ENCODE data around the gene PGS1. TPM values are rescaled to one million over a fixed set of nuclear protein-coding genes. Genes with fewer than 3 reads are reported as not detected.

The PGS1 gene
- total and polyA plus RNA-seq, 2 donors = 33.7 to 44.0 TPM

DNA sequence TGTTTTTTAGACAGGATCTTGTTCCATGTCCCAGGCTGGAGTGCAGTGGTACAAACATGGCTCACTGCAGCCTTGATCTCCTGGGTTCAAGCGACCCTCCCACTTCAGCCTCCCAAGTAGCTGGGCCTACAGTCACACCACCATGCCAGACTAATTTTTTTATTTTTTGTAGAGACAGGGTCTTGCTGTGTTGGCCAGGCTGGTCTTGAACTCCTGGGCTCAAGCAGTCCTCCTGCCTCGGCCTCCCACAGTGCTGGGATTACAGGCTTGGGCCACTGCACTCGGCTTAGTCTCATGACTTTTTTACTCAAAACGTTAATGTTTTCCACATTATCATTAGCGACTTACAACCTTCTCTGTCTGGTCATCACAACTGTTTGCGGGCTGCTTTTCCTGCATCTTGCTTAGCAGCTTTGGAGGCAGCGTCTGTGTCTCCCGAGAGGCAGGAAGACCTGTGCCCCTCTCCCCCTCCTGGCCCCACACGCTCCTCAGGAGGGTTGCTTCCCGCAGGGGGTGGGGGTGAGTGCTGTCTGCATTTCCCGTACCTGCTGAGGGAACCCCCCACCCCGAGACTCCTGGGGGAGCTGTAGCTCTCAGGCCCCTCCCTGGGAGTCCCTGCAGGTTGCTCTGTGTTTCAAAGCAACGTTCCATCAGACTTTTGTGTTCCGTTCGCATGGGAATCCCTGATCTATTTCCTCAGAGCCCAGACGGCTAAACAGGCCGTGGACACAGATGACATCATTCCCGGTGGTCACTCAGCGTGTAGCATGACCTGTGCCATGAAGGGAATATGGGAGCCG, 52.6 kb downstream of the PGS1 start:
- no peak for DNase-seq (ENCODE audit: extremely low spot score)
- Histone ChIP-seq H3K36me3 (ENCODE audit: insufficient read depth) (no peaks in the 10 kb centered on the region), H3K4me1 (ENCODE audit: insufficient read depth) (no peaks in the 10 kb centered on the region), H3K27ac (ENCODE audit: low read depth) (no peak overlapping the region), H3K4me3 (ENCODE audit: low read depth, low read length) (no peak overlapping the region)
- WGBS = 54% methylated on average over 20 of the region's 20 CpGs

DNA sequence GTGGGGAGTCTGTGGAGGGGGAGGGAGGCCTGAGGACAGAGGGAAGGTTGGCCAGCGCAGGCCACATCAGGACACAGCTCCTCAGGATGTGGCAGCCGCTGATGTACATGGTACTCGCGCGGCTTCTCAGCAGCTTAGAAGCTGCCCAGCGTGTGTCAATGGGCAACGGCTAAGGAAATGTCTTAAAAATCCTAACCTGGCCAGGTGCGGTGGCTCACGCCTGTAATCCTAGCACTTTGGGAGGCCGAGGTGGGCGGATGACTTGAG, 53.2 kb downstream of the PGS1 start:
- DNase-seq (ENCODE audit: extremely low spot score) = no peak
- Histone ChIP-seq H3K27ac (ENCODE audit: low read depth) (no peak overlapping the region), H3K36me3 (ENCODE audit: insufficient read depth) (no peaks in the 10 kb centered on the region), H3K4me3 (ENCODE audit: low read depth, low read length) (no peak overlapping the region), H3K4me1 (ENCODE audit: insufficient read depth) (no peaks in the 10 kb centered on the region)
- WGBS = 89% methylated on average over 11 of the region's 11 CpGs

- WGBS = 59% methylated on average over 21 of the region's 21 CpGs
- no peak overlapping the region for H3K4me3 ChIP-seq (ENCODE audit: low read depth, low read length)
- no peak for DNase-seq (ENCODE audit: extremely low spot score)
- H3K27ac ChIP-seq (ENCODE audit: low read depth) = no peak overlapping the region
- no peaks in the 10 kb centered on the region for H3K4me1 ChIP-seq (ENCODE audit: insufficient read depth)
- no peaks in the 10 kb centered on the region for H3K36me3 ChIP-seq (ENCODE audit: insufficient read depth)
These were observed 54.0 kb downstream of the PGS1 start for GRCh38 chr17:78432226-78433012.

- H3K27ac ChIP-seq (ENCODE audit: low read depth) = no peak overlapping the region
- no peak for DNase-seq (ENCODE audit: extremely low spot score)
- H3K36me3 ChIP-seq (ENCODE audit: insufficient read depth) = no peaks in the 10 kb centered on the region
- no peak overlapping the region for H3K4me3 ChIP-seq (ENCODE audit: low read depth, low read length)
- 66% methylated on average over 20 of the region's 20 CpGs for WGBS
- H3K4me1 ChIP-seq (ENCODE audit: insufficient read depth) = no peaks in the 10 kb centered on the region
These were observed 54.7 kb downstream of the PGS1 start for GRCh38 chr17:78433013-78433727.

DNA sequence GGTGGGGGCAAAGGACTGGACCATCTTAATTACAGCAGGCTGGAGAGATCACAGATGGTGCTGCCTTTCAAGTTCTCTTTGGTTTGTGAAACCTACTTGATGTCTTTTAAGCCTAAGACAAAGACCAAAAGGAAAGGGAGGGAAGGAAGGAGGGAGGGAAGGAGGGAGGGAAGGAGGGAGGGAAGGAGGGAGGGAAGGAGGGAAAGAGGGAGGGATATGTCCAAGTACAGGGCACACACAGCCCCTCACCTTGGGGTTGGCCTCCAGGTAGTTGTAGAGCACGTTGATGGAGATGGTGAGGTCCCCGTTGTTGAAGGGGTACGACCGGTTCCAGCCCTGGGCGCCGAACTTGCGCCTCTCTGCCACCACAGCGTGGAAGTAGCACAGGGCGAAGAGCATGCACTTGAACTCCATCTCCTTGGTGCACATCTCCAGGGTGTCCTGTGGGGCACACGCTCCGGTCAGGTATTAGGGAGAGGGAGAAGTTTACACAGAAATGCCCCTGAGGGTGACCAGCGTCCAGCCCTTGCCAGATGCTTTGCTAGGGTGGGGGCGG, 55.4 kb downstream of the PGS1 start:
- 91% methylated on average over 13 of the region's 13 CpGs for WGBS
- H3K4me1 ChIP-seq (ENCODE audit: insufficient read depth) = no peaks in the 10 kb centered on the region
- no peaks in the 10 kb centered on the region for H3K36me3 ChIP-seq (ENCODE audit: insufficient read depth)
- DNase-seq (ENCODE audit: extremely low spot score) = no peak
- no peak overlapping the region for H3K4me3 ChIP-seq (ENCODE audit: low read depth, low read length)
- no peak overlapping the region for H3K27ac ChIP-seq (ENCODE audit: low read depth)

GRCh38 chr17:78434455-78435329, 56.2 kb downstream of the PGS1 start:
- H3K27ac ChIP-seq (ENCODE audit: low read depth) = no peak overlapping the region
- DNase-seq (ENCODE audit: extremely low spot score) = no peak
- 55% methylated on average over 18 of the region's 18 CpGs for WGBS
- H3K4me1 ChIP-seq (ENCODE audit: insufficient read depth) = no peaks in the 10 kb centered on the region
- H3K36me3 ChIP-seq (ENCODE audit: insufficient read depth) = no peaks in the 10 kb centered on the region
- H3K4me3 ChIP-seq (ENCODE audit: low read depth, low read length) = no peak overlapping the region

- WGBS = 76% methylated on average over 19 of the region's 19 CpGs
- DNase-seq (ENCODE audit: extremely low spot score) = no peak
- H3K27ac ChIP-seq (ENCODE audit: low read depth) = no peak overlapping the region
These were observed 57.0 kb downstream of the PGS1 start for GRCh38 chr17:78435330-78436005.

GRCh38 chr17:78437508-78438169, 59.2 kb downstream of the PGS1 start:
- Histone ChIP-seq H3K27ac (ENCODE audit: low read depth) (no peak overlapping the region), H3K4me3 (ENCODE audit: low read depth, low read length) (no peak overlapping the region), H3K4me1 (ENCODE audit: insufficient read depth) (no peaks in the 10 kb centered on the region), H3K36me3 (ENCODE audit: insufficient read depth) (no peaks in the 10 kb centered on the region)
- DNase-seq (ENCODE audit: extremely low spot score) = no peak
- 87% methylated on average over 20 of the region's 20 CpGs for WGBS

More at GRCh38 chr17:78435330-78436005, 57.0 kb downstream of the PGS1 start:
- no peak overlapping the region for H3K4me3 ChIP-seq (ENCODE audit: low read depth, low read length)
- H3K4me1 ChIP-seq (ENCODE audit: insufficient read depth) = no peaks in the 10 kb centered on the region
- no peaks in the 10 kb centered on the region for H3K36me3 ChIP-seq (ENCODE audit: insufficient read depth)

- Histone ChIP-seq H3K27ac (ENCODE audit: low read depth) (no peak overlapping the region), H3K4me1 (ENCODE audit: insufficient read depth) (no peaks in the 10 kb centered on the region), H3K36me3 (ENCODE audit: insufficient read depth) (no peaks in the 10 kb centered on the region), H3K4me3 (ENCODE audit: low read depth, low read length) (no peak overlapping the region)
- no peak for DNase-seq (ENCODE audit: extremely low spot score)
- WGBS = 87% methylated on average over 10 of the region's 10 CpGs
These were observed 59.8 kb downstream of the PGS1 start for GRCh38 chr17:78438271-78438691.

DNA sequence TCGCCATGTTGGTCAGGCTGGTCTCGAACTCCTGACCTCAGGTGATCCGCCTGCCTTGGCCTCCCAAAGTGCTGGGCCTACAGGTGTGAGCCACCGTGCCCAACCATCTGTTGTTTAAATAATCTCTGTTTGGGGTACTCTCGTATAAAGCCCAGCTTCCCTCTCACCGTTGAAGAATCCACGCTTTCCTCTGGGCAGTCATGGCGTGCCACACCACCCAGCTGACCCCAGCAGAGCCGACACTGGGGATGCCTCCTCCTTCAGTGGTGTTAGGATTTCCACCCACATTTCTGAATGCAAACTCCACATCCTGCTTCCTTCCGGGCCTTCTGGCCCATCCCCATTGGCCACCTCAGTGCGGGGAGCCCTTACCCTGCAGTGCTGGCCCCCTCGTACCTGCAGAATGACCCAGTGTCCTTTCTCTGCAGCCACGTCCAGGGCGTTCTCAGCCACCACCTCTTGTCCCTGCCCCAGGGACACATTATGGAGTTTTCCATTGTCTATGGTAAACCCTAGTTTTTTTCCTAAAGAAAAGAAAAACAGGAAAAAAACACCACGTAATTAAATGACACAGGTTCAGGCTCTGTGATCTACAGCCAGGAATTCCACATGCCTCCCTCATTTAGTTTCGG, 60.4 kb downstream of the PGS1 start:
- no peak for DNase-seq (ENCODE audit: extremely low spot score)
- Histone ChIP-seq H3K36me3 (ENCODE audit: insufficient read depth) (no peaks in the 10 kb centered on the region), H3K27ac (ENCODE audit: low read depth) (no peak overlapping the region), H3K4me3 (ENCODE audit: low read depth, low read length) (no peak overlapping the region), H3K4me1 (ENCODE audit: insufficient read depth) (no peaks in the 10 kb centered on the region)
- 78% methylated on average over 16 of the region's 16 CpGs for WGBS

DNA sequence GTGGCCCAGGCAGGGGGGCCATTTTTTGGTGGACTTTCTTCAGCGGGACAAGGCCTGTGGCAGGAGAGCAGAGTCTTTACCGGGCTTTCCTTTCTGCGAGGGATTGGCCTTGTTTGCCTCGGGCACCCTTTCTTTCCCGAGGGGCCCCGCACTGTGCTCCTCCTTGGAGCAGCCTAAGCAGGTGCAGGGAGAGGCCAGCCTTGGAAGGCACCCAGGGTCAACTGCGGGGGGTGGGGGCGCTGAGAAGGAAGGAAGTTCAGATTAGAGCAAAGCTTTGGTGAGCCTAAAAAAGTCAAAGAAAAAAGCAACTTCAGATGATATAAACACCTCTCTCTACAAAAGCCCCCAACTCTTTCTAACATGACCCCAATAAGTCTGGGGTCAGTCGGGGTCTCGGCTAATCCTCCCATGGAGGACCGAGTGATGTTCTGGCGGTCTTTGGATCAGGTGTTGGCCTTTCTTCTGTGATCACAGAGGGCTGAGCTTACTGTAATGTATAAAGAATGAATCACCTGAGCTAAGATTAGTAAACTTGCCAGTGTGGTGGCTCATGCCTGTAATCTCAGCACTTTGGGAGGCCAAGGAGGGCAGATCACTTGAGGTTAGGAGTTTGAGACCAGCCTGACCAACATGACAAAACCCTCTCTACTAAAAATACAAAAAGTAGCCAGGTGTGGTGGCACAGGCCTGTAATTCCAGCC, 63.0 kb downstream of the PGS1 start:
- WGBS = 66% methylated on average over 12 of the region's 12 CpGs
- no peaks in the 10 kb centered on the region for H3K36me3 ChIP-seq (ENCODE audit: insufficient read depth)
- H3K4me1 ChIP-seq (ENCODE audit: insufficient read depth) = no peaks in the 10 kb centered on the region
- H3K4me3 ChIP-seq (ENCODE audit: low read depth, low read length) = no peak overlapping the region
- DNase-seq (ENCODE audit: extremely low spot score) = no peak
- H3K27ac ChIP-seq (ENCODE audit: low read depth) = no peak overlapping the region

Measured in urinary bladder (tissue), 4 donors.